ENCODE results near the gene CFAP68.
"Not testable (repeated sequence)": the region's sequence is repeated elsewhere in the genome, so short reads cannot be mapped to it uniquely, and the experiment has no call there.

The CFAP68 gene

GRCh38 chr11:111870886-111871692 lies 8.3 kb upstream of the CFAP68 start, which contains the start of gene ALG9:
Gene ALG9, minus strand, starts transcription at chr11:111871581. Its CDS starts 99 bp downstream, at chr11:111871482.
- DNase-seq = peak; percentile 90 to 93

GRCh38 chr11:111871693-111872161 lies 7.6 kb upstream of the CFAP68 start:
- DNase-seq = no peak

- DNase-seq = no peak
Observed at GRCh38 chr11:111878385-111878848, 924 bp upstream of the CFAP68 start.

GRCh38 chr11:111879637-111879960 lies 258 bp downstream of the CFAP68 start:
- DNase-seq = no peak

- DNase-seq = no peak
Observed at GRCh38 chr11:111882202-111882601, 2.9 kb downstream of the CFAP68 start.

GRCh38 chr11:111885053-111885452 lies 5.7 kb downstream of the CFAP68 start:
- not testable (repeated sequence) for DNase-seq

- no peak for DNase-seq
Observed at GRCh38 chr11:111886032-111886431, 6.7 kb downstream of the CFAP68 start.

- DNase-seq = no peak
Observed at GRCh38 chr11:111886844-111887243, 7.5 kb downstream of the CFAP68 start.

GRCh38 chr11:111905411-111905810 lies 26.1 kb downstream of the CFAP68 start:
- no peak for DNase-seq

GRCh38 chr11:111906680-111907079 lies 27.3 kb downstream of the CFAP68 start:
- no peak for DNase-seq

GRCh38 chr11:111908639-111909305 lies 29.4 kb downstream of the CFAP68 start:
- no peak for DNase-seq

- DNase-seq = no peak
Observed at GRCh38 chr11:111909378-111909777, 30.0 kb downstream of the CFAP68 start.

- no peak for DNase-seq
Observed at GRCh38 chr11:111910676-111911562, 31.6 kb downstream of the CFAP68 start.

GRCh38 chr11:111911563-111912401 lies 32.4 kb downstream of the CFAP68 start, which contains the start of gene CRYAB:
Gene CRYAB, minus strand, starts transcription at chr11:111911770. Its CDS starts 46 bp downstream, at chr11:111911724.
- DNase-seq = no peak

GRCh38 chr11:111912535-111912934 lies 33.2 kb downstream of the CFAP68 start, which contains the start of gene HSPB2:
Gene HSPB2, plus strand, starts transcription at chr11:111912734. Its CDS starts 96 bp downstream, at chr11:111912830.
- DNase-seq = no peak

GRCh38 chr11:111913031-111913861 lies 33.9 kb downstream of the CFAP68 start:
- DNase-seq = no peak

- DNase-seq = no peak
Observed at GRCh38 chr11:111913997-111914396, 34.7 kb downstream of the CFAP68 start.

- DNase-seq = no peak
Observed at GRCh38 chr11:111916768-111917167, 37.4 kb downstream of the CFAP68 start.

- no peak for DNase-seq
Observed at GRCh38 chr11:111917312-111917711, 38.0 kb downstream of the CFAP68 start.

GRCh38 chr11:111917788-111918187 lies 38.4 kb downstream of the CFAP68 start:
- no peak for DNase-seq
